HG03045 (cell line): ENCODE data around the gene SNX32.

Source experiments
- ATAC-seq: cut with Tn5 transposase; IDR thresholded peaks from one replicate; pipeline ENCODE4 v1.9.1; 2021; ENCODE audit warnings: mild to moderate bottlenecking, moderate library complexity; ENCODE audit not compliant: unreplicated experiment

The SNX32 gene

GRCh38 chr11:65833297-65834030, at the start of gene SNX32:
Gene SNX32, plus strand, starts transcription at chr11:65833963. Its CDS starts 103 bp downstream, at chr11:65834066.
- peak; percentile 94 for ATAC-seq

GRCh38 chr11:65785319-65786007, 48.3 kb upstream of the SNX32 start:
- no peak for ATAC-seq

GRCh38 chr11:65786008-65786785, 47.6 kb upstream of the SNX32 start:
- no peak for ATAC-seq

- ATAC-seq: no peak
Observed at GRCh38 chr11:65786786-65787636, 46.8 kb upstream of the SNX32 start, which contains the start of gene OVOL1. Gene OVOL1, plus strand, starts transcription at chr11:65787063. Its CDS starts 311 bp downstream, at chr11:65787374.

GRCh38 chr11:65787649-65788622, 45.8 kb upstream of the SNX32 start:
- ATAC-seq: no peak

- no peak for ATAC-seq
Observed at GRCh38 chr11:65788821-65789220, 44.9 kb upstream of the SNX32 start.

GRCh38 chr11:65789230-65790103, 44.3 kb upstream of the SNX32 start:
- ATAC-seq: no peak

- no peak for ATAC-seq
Observed at GRCh38 chr11:65790104-65790901, 43.5 kb upstream of the SNX32 start.

- ATAC-seq: no peak
Observed at GRCh38 chr11:65790902-65791650, 42.7 kb upstream of the SNX32 start.

- ATAC-seq: no peak
Observed at GRCh38 chr11:65791719-65792213, 42.0 kb upstream of the SNX32 start.

GRCh38 chr11:65792456-65792855, 41.3 kb upstream of the SNX32 start:
- ATAC-seq: no peak

GRCh38 chr11:65793144-65793581, 40.6 kb upstream of the SNX32 start:
- ATAC-seq: no peak

- ATAC-seq: no peak
Observed at GRCh38 chr11:65793625-65794400, 40.0 kb upstream of the SNX32 start.

- no peak for ATAC-seq
Observed at GRCh38 chr11:65794570-65795510, 38.9 kb upstream of the SNX32 start.
